Measurements from ENCODE around the gene KLF18. TPM values are rescaled to one million over a fixed set of nuclear protein-coding genes. Genes with fewer than 3 reads are reported as not detected.

Gene KLF18
- total RNA-seq, 1 donor from 2014 or later = not detected

GRCh38 chr1:44089371-44090048 lies 51.9 kb downstream of the KLF18 start:
- no peak for ATAC-seq
- no peak for DNase-seq
- Histone ChIP-seq H3K9me3 (no peaks in the 10 kb centered on the region), H3K4me1 (no peaks in the 10 kb centered on the region), H3K27ac (no peak overlapping the region), H3K27me3 (ENCODE audit: low read depth) (no peaks in the 10 kb centered on the region), H3K4me3 (no peak overlapping the region), H3K36me3 (no peaks in the 10 kb centered on the region)
- intact Hi-C loops (cut with DNase I) = no loop called here
- TF ChIP-seq CTCF (IDR thresholded peaks at IDR 0.05) = no peak

Other genes with a start within 250 kb of the KLF18 start
- 0.27 TPM for gene ARTN, start 207.8 kb downstream of the KLF18 start, total RNA-seq
- 28.2 TPM for gene IPO13, start 194.7 kb downstream of the KLF18 start, total RNA-seq
- 15.0 TPM for gene DPH2, start 171.6 kb downstream of the KLF18 start, total RNA-seq
- gene ATP6V0B, start 166.7 kb downstream of the KLF18 start, total RNA-seq = 205 TPM
- 17.3 TPM for gene B4GALT2, start 162.4 kb downstream of the KLF18 start, total RNA-seq
- gene CCDC24, start 150.0 kb downstream of the KLF18 start, total RNA-seq = 10.7 TPM
- 24.2 TPM for gene SLC6A9, start 110.2 kb downstream of the KLF18 start, total RNA-seq
- 0.47 TPM for gene KLF17, start 22.8 kb downstream of the KLF18 start, total RNA-seq
- gene DMAP1, start 71.8 kb upstream of the KLF18 start, total RNA-seq = 32.2 TPM
- gene ERI3, start 213.6 kb upstream of the KLF18 start, total RNA-seq = 36.3 TPM

Measured in lower lobe of right lung (tissue), 2 donors.